Kidney epithelial cell (primary cell): ENCODE measurements around the gene KRTAP27-1. TPM values are rescaled to one million over a fixed set of nuclear protein-coding genes. Genes with fewer than 3 reads are reported as not detected.

Experiments used
- DNase-seq: peaks from one replicate; pipeline ENCODE4 v3.0.0-alpha.2; 2010; ENCODE audit warnings: low read depth
- H3K27me3 ChIP-seq: 2 replicates; pipeline ENCODE4 v1.6.0; 2011; ENCODE audit warnings: low read length; ENCODE audit not compliant: control insufficient read depth, insufficient read depth
- H3K36me3 ChIP-seq: 2 replicates; pipeline ENCODE4 v1.5.1; 2011; ENCODE audit warnings: low read length; ENCODE audit not compliant: control insufficient read depth, insufficient read depth
- H3K4me3 ChIP-seq: 2 replicates; pipeline ENCODE4 v1.5.1; 2011; ENCODE audit warnings: low read depth, mild to moderate bottlenecking, control low read depth, low read length
- CTCF ChIP-seq: IDR thresholded peaks from 2 replicates; pipeline ENCODE4 v1.5.1; 2011; ENCODE audit warnings: mild to moderate bottlenecking, moderate library complexity, low read length, control low read depth, inconsistent platforms; ENCODE audit not compliant: insufficient read depth, poor library complexity, severe bottlenecking
- total RNA-seq: library from RNA; depleted of rRNA; stranded (reverse); fragments of >200 nt; gene quantifications from 2 replicates; pipeline ENCODE4 v1.2.3, GENCODE V29; 2015

Gene KRTAP27-1
- total RNA-seq, 1 donor from 2014 or later = not detected

GRCh38 chr21:30326390-30326789, 11.1 kb downstream of the KRTAP27-1 start:
- H3K36me3 ChIP-seq = no peaks in the 10 kb centered on the region
- TF ChIP-seq CTCF = no peak
- no peaks in the 10 kb centered on the region for H3K27me3 ChIP-seq
- H3K4me3 ChIP-seq = no peak overlapping the region
- DNase-seq = no peak

- H3K36me3 ChIP-seq = no peaks in the 10 kb centered on the region
- no peaks in the 10 kb centered on the region for H3K27me3 ChIP-seq
- no peak for DNase-seq
- no peak for TF ChIP-seq CTCF
- H3K4me3 ChIP-seq = no peak within 1 kb of the TSS
Observed at GRCh38 chr21:30320215-30320614, 17.3 kb downstream of the KRTAP27-1 start, which contains the start of gene KRTAP26-1. Gene KRTAP26-1, minus strand, starts transcription at chr21:30320315. Its CDS starts 280 bp downstream, at chr21:30320035.

- DNase-seq = no peak
- no peak for TF ChIP-seq CTCF
- no peak overlapping the region for H3K4me3 ChIP-seq
- no peaks in the 10 kb centered on the region for H3K36me3 ChIP-seq
- no peaks in the 10 kb centered on the region for H3K27me3 ChIP-seq
Observed at GRCh38 chr21:30315701-30316100, 21.8 kb downstream of the KRTAP27-1 start.

GRCh38 chr21:30306884-30307283, 30.6 kb downstream of the KRTAP27-1 start:
- H3K27me3 ChIP-seq = no peaks in the 10 kb centered on the region
- H3K4me3 ChIP-seq = no peak overlapping the region
- H3K36me3 ChIP-seq = no peaks in the 10 kb centered on the region
- DNase-seq = no peak
- TF ChIP-seq CTCF = no peak

- no peak for TF ChIP-seq CTCF
- Histone ChIP-seq H3K36me3 (no peaks in the 10 kb centered on the region), H3K27me3 (no peaks in the 10 kb centered on the region), H3K4me3 (no peak overlapping the region)
- DNase-seq = no peak
Observed at GRCh38 chr21:30305136-30305535, 32.4 kb downstream of the KRTAP27-1 start.

- no peak for DNase-seq
- no peak for TF ChIP-seq CTCF
- Histone ChIP-seq H3K27me3 (no peaks in the 10 kb centered on the region), H3K36me3 (no peaks in the 10 kb centered on the region), H3K4me3 (no peak within 1 kb of the TSS)
Observed at GRCh38 chr21:30289215-30289614, 48.3 kb downstream of the KRTAP27-1 start, which contains the start of gene KRTAP25-1. Gene KRTAP25-1, minus strand, starts transcription at chr21:30289514. Its CDS starts 24 bp downstream, at chr21:30289490.
